GM19023 (cell line): Measurements from ENCODE around the gene CFAP74.
"Not testable (repeated sequence)": the region's sequence is repeated elsewhere in the genome, so short reads cannot be mapped to it uniquely, and the experiment has no call there.

Experiments used
- ATAC-seq: cut with Tn5 transposase; IDR thresholded peaks from one replicate; pipeline ENCODE4 v1.9.1; 2021; ENCODE audit warnings: mild to moderate bottlenecking, moderate library complexity; ENCODE audit not compliant: unreplicated experiment

CFAP74 gene

DNA sequence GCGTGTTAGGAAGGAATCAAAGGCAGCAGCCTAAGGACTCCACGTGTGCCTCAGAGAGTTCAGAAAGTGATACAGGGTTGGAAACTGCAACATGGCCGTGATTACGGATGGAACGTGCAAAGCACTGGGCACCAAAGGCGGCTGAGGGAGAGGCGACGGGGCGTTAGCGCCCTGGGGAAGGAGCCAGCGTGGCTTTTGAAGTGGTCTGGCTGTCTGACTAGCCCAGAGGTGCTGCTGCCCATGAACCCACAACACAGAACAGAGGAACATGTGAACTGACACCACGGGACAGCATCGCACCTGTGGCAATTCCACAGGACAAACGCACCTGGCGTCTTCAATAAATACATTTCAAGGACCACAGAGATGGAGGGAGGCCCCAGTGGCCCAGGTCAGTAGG lies 66.5 kb downstream of the CFAP74 start:
- no peak for ATAC-seq

DNA sequence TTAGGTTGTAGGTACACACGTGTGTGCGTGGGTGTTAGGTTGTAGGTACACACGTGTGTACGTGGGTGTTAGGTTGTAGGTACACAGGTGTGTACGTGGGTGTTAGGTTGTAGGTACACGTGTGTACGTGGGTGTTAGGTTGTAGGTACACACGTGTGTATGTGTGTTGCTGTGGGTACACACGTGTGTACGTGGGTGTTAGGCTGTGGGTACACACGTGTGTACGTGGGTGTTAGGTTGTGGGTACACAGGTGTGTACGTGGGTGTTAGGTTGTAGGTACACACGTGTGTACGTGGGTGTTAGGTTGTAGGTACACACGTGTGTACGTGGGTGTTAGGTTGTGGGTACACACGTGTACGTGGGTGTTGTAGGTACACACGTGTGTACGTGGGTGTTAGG lies 68.7 kb downstream of the CFAP74 start:
- not testable (repeated sequence) for ATAC-seq

DNA sequence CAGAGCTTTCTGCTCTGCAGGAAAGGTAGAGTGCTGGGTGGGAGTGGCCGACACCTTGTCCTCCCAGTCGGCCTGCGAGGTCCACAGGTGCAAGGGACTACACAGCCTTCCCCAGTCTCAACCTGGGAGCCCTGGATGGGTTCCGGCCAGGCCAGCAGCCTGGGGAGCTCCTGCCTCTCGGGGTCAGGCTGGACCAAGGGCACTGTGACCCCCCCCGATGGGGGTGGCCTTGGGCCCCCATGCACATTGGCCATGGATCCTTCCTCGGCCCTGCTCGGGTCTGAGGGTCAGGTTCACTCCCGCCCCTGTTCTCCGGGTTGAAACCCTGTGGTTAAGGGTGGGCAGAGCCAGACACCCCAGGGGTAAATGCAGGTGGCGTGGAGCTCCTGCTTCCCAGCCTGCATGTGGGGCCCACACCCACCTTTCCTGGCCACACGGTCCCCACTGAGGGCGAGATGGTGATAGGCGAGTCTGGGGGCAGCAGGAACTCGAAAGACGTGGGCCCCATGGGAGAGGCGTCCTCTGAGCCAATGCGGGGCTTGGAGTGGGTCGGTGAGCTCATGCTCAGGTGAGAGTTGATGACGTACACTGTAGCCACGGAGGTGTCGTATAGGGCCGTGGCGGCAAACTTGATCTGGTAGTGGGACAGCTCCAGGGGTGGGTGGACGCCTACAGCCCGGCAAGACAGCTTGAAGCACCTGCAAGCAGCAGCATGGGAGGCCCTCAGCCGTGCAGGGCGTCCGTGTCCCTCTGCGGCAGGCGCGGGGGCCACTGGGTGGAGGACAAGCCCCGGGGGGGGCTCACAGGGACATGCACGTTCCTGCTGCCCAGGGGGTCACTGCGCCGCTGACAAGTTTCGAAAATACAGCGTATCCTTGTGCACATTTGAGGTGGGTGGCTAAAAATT lies 73.7 kb downstream of the CFAP74 start:
- ATAC-seq = no peak

DNA sequence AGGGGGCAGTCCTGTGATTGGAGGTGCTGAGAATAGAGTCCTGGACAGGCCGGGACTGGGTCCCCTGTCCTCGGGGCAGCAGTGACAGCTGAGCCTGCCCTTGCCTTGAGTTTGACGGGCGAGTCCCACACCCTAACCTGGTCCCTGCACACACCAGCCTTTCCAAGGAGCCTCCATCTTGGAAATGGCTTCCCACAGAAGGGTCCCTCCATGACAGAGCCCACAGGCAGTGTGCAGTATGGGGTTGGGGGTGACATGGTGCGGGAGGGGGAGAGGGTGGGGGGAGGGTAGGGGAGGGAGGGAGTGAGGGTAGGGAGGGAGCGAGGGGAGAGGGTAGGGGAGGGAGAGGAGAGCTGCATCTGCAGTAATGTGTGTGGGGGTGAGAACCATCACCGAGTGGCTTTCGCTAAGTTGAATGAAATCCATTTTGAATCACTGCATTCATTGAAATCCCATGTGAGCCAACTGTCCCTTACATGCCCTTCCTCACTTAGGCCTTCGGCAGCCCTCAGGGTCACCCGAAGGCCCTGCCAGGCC lies 74.4 kb downstream of the CFAP74 start:
- ATAC-seq = no peak

DNA sequence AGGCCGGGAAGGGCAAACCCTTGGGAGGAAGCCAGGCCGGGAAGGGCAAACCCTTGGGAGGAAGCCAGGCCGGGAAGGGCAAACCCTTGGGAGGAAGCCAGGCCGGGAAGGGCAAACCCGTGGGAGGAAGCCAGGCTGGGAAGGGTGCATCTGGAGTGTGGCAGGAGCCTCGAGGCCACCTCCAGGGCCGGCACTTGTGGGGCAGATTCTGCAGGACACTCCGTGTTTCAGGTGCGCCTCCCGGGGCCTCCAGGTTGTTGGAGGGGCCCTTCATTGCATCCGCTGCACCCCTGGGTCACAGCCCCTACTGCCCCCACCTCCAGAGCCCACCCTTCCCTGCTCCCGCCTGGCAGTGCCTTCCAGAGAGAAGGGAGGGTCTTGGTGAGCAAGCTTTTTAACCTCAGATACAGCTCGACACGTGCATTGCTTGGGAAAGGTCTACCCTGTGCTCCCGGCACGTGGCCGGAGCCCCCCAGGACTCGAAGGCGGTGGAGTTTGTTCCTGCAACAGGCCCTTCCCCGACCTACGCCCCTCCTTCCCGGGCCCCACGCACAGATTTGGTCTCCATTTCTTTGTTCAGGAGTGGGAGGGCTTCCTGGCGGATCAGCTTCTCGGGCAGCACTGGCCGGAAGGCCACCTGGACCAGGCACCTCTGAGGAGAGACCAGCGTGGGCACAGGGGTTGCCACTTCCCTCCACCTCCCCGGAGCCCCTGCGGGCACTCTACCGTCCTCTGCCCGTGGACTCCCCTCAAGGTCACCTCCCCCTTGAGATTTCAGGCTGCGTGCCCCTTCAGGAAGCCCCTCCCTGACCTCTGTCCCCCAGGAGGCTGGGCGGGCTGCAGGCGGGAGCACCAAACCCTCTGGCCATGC lies 75.1 kb downstream of the CFAP74 start:
- ATAC-seq = no peak

DNA sequence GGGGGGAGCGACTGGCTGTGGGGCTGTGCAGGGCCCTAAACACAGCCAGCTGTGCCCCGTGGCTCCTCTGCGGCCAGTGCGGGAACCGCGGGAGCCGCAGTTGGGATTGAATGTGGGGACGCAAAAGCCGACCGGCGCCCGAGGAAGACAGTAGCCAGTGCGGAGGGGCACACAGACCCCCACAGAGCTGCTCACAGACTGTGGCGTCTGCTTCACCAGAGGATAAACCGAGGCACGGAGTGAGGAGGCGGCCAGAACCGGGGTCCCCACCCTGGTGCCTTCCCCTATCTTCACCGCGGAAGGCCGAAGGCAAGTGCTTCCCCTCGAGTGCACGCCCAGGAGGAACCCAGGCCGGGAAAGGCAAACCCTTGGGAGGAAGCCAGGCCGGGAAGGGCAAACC lies 75.8 kb downstream of the CFAP74 start:
- ATAC-seq = no peak

DNA sequence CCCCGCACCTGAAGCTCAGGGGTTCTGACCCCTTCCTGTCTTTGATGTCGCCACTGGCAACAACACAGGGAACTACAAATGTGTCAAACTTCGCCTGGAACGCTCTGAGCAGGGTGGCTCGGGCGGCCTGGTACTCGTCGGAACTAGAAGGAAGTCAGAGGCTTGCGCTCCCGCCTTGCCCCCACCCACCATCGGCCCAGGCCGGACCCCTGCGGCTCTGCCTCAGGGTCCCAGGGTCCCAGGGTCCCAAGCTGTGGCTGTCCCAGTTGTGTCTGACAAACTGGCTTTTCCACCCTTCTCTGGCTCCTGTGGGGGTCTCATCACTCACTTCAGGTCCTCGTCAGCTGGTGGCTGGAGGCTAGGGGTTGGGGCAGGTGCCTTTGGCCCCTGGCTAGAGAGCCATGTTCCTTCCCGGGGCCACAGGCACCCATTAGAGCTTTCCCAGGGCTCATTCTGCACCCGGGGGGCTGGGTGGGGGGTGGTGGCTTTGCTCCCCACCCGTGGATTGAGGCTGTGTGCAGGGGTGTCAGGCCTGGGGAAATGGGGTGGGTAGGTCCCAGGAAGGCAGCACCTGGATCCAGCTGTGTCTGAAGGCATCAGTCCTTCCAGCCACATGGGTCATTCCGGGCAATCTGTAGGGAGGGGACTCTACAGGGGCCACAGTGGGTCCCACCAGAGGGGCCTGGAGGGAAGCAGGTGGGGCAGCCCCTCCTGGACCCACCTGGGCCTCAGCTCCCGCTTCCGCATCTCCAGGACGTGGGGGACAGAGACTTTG lies 76.5 kb downstream of the CFAP74 start:
- no peak for ATAC-seq

DNA sequence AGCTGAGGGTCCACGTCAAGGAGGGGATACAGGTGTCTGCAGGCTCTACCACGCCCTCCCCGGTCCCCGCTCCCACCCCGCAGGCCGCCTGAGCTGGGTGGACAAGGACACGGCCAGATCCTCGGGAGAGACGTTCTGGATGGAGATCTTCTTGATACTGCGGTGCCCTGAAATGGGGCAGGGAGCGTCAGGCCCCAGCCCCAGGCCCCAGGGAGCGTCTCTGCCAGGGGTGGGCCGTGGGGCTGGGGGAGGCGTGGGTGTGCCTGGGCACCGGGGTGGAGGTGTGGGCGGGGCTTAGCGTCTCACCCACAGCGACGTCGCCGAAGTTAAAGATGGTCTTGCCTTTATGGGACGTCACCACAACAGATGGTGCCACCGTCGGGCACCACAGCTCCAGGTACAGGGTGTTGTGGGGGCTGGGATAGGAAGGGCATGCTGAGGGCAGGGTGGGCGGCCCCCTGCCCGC lies 77.2 kb downstream of the CFAP74 start:
- ATAC-seq = no peak

DNA sequence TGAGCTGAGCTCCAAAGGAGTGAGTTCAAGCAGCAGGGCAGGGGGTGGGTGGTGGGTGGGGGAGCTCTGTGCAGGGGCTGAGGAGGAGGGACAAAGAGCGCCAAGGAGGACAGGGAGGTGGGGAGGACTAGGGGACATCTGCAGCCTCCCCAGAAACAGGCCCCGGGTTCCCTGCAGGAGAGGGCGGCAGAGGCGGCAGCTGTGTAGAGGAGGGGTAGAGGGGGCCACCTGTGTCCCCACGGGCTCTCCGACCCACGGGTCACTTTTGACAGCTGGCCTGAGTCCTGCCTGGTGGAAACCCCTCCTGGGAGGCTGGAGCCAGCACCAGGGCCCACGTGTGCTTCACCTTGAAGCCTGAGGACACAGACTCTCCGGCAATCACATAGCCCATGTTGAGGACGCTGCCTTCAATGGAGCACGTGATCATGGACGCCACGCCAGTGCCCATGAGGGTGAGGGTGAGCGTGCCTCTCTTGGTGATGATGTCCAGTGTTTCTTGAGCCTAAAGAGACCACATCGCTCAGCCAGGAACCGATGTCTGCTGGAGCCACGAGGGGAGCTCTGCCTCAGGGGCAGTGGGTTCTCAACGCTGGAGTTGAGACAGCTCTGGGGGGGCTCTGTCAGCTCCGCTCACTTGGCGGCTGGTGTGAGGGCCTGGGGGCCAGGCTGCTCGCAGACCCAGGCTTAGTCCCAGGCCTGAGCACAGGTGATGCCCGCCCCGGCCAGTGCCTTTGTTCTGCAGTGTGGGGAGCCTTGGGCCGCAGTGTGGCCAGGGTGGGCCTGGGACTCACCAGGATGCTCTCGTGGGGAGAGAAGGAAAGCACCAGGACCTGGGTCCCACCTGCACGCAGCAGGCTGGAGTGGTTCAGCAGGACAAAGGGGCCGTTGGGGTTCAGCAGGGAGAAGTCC lies 77.9 kb downstream of the CFAP74 start:
- no peak for ATAC-seq

DNA sequence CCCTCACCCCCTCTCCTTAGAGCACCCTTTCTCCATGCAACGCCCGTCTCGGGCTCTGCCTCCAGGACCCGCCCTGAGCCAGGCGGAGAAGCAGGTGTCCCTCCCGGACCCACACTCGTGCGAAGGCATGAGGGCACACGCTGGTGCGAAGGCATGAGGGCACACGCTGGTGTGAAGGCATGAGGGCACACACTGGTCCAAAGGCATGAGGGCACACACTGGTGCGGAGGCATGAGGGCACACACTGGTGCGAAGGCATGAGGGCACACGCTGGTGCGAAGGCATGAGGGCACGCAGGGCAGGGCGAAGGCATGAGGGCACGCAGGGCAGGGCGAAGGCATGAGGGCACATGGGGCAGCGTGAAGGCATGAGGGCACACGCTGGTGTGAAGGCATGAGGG lies 78.7 kb downstream of the CFAP74 start:
- ATAC-seq = no peak

DNA sequence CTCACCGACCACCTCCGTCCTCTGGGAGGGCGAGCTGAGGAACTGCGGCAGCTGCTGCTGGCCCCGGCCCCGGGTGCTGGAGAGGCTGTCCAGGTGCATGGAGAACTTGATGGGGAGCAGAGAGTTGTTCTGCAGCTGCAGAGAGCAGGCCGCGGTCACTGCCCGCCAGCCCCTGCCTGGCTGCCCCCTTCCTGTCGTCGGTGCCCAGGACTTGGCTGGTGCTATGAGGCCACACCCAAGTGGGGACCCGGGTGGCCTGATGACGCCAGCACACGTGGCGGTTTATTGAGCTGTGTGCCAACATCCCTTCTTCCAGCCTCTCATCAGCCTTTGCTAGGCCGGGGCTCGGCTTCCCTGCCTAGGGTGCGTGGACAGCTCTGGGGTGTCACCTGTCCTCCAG lies 79.2 kb downstream of the CFAP74 start:
- ATAC-seq = no peak

DNA sequence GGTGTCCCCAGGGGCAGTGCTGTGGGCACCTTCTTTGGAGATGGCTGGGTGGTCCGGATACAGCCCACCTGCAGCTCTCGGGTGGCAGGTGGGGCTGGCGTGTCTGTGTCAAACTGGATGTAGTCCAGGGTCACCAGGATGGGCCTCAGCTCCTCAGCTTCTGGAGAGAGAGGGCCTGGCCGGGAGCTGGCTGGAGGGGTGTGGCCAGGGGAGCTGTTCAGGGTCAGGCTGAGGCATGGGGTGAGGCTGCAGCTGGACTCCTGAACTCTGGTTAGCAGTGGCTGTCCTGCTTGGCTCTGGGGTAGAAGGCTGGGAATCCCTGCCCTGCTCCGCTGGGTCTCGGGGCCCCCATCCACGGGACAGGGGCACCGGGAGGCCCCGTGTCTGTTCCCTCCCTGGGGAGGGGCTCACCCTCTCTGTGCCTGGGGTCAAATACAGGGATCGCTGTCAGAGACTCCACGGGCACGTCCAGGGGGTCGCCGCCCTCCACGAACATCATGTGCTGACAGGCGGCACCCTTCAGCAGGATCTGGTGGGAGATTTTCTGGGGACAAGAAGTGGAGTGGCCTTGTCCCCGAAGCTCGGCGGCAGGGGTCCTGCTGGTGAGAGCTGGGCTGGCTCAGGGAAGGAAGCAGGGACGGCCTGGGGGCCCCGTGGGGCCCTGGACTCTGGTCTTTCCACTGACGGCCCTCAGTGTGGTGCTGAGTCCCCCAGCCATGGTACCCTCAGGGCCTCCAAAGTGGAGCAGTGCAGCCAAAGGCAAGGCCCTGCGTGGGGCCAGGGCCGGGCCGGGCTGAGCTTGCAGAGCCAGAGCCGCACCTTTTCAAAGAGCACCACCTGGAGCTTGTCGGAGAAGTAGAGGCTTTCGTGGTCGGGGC lies 80.4 kb downstream of the CFAP74 start:
- ATAC-seq = no peak

DNA sequence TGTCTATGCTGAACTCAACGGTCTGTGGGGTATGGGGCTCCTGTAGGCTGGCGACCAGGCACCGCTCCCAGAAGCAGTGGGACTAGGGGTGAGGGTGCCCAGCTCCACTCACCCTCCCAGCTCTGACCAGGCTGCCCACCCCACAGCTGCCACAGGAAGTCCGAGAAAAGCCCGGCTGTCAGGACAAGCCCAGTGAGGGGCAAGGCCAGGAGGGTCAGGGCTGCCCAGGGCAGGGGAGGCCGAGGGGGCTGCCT lies 81.0 kb downstream of the CFAP74 start:
- ATAC-seq = no peak

DNA sequence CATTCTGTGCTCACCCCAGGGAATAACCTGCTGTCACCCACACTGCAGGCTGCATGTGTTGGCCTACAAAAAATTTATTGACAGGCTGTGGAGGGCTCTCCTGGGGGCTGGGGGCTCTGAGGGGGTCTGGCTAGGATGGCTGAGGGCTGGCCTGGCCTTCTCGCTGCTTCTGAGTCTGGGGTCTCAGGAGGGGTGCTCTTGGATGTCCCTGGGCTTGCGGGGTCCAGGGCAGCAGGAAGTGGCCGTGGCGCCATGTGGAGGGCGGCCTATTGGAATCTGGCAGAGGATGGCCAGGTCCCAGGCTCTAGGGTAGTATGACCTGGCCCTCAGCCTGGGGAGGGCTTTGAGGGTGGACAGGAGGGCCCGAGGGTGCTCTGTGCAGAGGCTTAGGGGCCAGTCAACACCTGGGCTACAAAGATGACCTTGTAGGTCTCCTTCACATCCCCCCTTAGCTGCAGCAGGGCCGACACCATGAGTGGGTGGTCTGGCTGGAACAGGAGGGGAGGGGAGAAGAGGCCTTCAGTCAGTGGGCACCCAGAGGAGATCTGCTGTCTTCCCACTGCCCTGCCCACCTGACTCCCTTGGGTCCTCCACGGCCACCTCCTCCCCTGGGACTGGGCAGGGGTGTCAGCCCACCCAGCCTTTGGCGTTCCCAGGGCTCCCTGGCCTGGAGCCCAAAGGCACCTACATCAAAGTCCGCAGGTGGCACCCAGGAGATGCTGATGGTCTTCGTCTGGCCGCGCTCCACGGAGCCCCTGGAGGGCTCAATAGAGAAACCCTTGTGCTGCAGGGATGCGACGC lies 81.5 kb downstream of the CFAP74 start:
- ATAC-seq = no peak

DNA sequence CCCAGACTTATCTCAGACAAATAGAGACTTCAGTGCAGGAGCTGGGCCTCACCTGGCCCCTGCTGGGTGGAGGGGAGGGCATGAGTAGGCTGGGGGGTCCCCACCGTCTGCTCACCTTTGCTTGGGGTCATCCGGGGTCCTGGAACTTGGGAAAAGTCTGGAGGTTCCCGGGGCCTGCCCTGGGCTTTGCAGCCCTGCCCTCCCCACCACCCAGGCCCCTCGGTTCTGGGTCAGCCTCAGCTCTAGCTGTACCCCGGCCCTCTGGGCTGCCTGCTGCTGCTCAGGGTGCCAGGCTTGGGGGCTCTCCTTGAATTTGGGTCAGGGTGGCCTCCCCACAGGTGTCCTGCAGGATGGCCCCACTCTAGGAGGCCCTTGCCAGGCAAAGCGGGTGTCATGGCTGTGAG lies 82.1 kb downstream of the CFAP74 start:
- ATAC-seq = no peak

DNA sequence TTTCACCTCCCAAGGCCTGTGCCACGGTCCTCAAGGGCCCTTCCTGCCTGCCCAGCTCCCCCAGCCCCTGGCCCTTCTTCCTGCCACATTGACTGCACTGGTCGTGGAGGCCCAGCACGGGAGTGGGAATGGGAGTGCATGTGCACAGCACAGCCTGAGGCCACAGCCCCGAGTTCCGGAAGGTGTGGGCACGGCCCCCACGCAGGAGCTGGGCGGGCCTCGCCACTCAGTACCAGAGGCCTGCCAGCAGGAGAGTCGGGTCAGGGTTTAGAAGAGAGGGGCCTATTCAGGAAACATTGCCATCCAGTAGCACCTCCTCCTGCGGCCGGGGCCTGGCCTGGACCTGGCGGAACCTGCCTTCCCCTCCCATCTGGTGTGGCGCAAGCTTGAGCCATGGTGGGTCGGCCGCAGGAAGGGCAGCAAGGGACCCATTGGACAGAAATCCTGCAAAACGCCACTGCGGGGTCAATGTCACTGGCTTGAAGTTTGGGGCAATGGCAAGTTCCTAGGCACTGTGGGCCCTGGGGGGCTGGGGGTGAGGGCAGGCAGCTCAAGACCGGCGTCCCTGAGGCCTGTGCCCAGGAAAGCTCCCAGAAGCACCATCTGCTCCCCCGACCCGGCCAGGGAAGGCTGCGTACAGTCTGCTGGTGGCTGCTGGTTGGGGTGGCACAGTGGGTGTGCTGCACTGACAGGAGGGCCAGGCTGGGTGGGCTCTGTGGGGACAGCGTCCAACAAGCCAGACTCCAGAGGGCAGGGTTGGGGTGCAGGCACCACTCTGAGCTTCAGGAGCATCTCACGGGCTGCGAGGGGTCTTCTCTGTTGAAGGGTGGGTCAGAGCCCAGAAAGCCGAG lies 82.8 kb downstream of the CFAP74 start:
- ATAC-seq = no peak

DNA sequence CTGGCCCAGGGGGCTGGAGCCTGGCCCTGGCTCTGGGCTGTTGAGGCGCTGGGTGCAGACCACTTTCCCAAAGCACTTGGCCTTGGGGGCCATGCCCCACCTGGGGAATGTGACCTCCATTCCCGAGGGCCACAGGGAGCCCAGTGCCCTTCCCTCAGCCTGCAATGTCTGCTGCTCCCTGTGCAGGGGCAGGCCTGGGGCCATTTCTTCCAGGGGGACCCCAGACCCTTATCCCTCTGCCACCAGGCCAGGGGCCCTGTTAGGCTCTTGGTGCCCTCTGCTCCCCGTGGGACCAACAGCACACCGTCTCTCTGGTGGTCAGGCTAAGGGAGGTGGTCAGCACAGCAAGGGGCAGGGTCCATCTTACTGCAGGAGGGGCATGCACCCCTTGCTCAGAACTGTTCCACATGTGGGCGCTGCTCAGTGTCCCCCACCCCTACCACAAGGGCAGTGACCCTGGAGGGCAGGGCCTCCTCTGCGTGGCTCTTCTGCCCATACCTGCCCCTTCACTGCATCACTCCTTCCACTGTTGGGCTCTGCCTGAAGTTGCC lies 83.5 kb downstream of the CFAP74 start:
- ATAC-seq = no peak
